Spinal cord (tissue), 10 donors: ENCODE results near the gene BNIP5. TPM values are rescaled to one million over a fixed set of nuclear protein-coding genes. Genes with fewer than 3 reads are reported as not detected.

Experiments
- DNase-seq, 6 donors: peaks; one replicate each; pipeline versions ENCODE4 v3.0.0 to v3.0.0-alpha.2; 2013 to 2015; ENCODE audit warnings: low spot score in 6 of 6, low read depth in 4 of 6
- H3K27ac ChIP-seq: one replicate; pipeline ENCODE4 v1.5.1; 2013; ENCODE audit warnings: low read depth, low read length, control low read depth
- H3K27me3 ChIP-seq: one replicate; pipeline ENCODE4 v1.6.1; 2013; ENCODE audit warnings: low read length; ENCODE audit not compliant: control insufficient read depth, insufficient read depth
- H3K36me3 ChIP-seq: one replicate; pipeline ENCODE4 v1.6.1; 2013; ENCODE audit warnings: low read length; ENCODE audit not compliant: control insufficient read depth, insufficient read depth
- H3K4me1 ChIP-seq: one replicate; pipeline ENCODE4 v1.6.1; 2013; ENCODE audit warnings: low read length; ENCODE audit not compliant: control insufficient read depth, insufficient read depth
- H3K4me3 ChIP-seq: one replicate; pipeline ENCODE4 v1.5.1; 2013; ENCODE audit warnings: low read depth, low read length, control low read depth
- H3K9me3 ChIP-seq: one replicate; pipeline ENCODE4 v1.6.1; 2013; ENCODE audit warnings: low read length; ENCODE audit not compliant: control insufficient read depth, insufficient read depth
- WGBS: methylation state at CpG from one replicate; pipeline ENCODE4 v1.1.5; 2013; ENCODE audit warnings: missing lambda C conversion rate; ENCODE audit not compliant: insufficient coverage; 5-methylcytosine and 5-hydroxymethylcytosine counted together
- polyA plus RNA-seq, 2 donors: library from polyadenylated mRNA; unstranded; fragments of 120-200 nt; gene quantifications; one replicate each; pipeline ENCODE4 v1.2.1, GENCODE V29; 2013; ENCODE audit not compliant: insufficient read length in 2 of 2
- total RNA-seq, 2 donors: library from RNA; depleted of rRNA in 1 of 2; stranded (reverse); fragments of 120-200 nt in 1 of 2; fragments of >200 nt in 1 of 2; gene quantifications; one replicate each; pipeline versions ENCODE4 v1.2.3 to v1.2.4, GENCODE V29; 2013 to 2014
- donor health status: healthy.

BNIP5 gene
- total and polyA plus RNA-seq, 4 donors, result under 0.01 to 0.06 (median 0.05) TPM; not detected in 1

GRCh38 chr6:36360241-36361054 is 23.8 kb upstream of the BNIP5 start:
- H3K27ac ChIP-seq, result peak overlapping the region; percentile 58
- no peaks in the 10 kb centered on the region for H3K36me3 ChIP-seq
- H3K4me1 ChIP-seq, result peaks cover 18% of the 10 kb centered on the region
- H3K9me3 ChIP-seq, result no peaks in the 10 kb centered on the region
- H3K27me3 ChIP-seq, result no peaks in the 10 kb centered on the region
- peak; percentile 68 to 97 (median 86) for DNase-seq
- no peak overlapping the region for H3K4me3 ChIP-seq
- 11% methylated on average over 9 of the region's 10 CpGs for WGBS

- no peaks in the 10 kb centered on the region for H3K27me3 ChIP-seq
- H3K36me3 ChIP-seq, result no peaks in the 10 kb centered on the region
- peaks cover 18% of the 10 kb centered on the region for H3K4me1 ChIP-seq
- DNase-seq, result peak in 1 of 6 donors; percentile 70
- H3K27ac ChIP-seq, result peak overlapping the region; percentile 88
- no CpG with 5 or more reads among the region's 4 CpGs for WGBS
- no peaks in the 10 kb centered on the region for H3K9me3 ChIP-seq
- no peak overlapping the region for H3K4me3 ChIP-seq
These were observed 21.7 kb upstream of the BNIP5 start for GRCh38 chr6:36358226-36358915.

GRCh38 chr6:36357872-36358225 is 21.2 kb upstream of the BNIP5 start:
- peak overlapping the region; percentile 88 for H3K27ac ChIP-seq
- DNase-seq, result no peak
- no peak overlapping the region for H3K4me3 ChIP-seq
- peaks cover 18% of the 10 kb centered on the region for H3K4me1 ChIP-seq
- H3K9me3 ChIP-seq, result no peaks in the 10 kb centered on the region
- no peaks in the 10 kb centered on the region for H3K27me3 ChIP-seq
- no peaks in the 10 kb centered on the region for H3K36me3 ChIP-seq
- 85% methylated on average over 3 of the region's 3 CpGs for WGBS

GRCh38 chr6:36355819-36356218 is 19.1 kb upstream of the BNIP5 start:
- Histone ChIP-seq H3K9me3 (no peaks in the 10 kb centered on the region), H3K27me3 (no peaks in the 10 kb centered on the region), H3K4me1 (peaks cover 21% of the 10 kb centered on the region), H3K36me3 (no peaks in the 10 kb centered on the region), H3K27ac (no peak overlapping the region), H3K4me3 (no peak overlapping the region)
- no peak for DNase-seq
- 80% methylated on average over 1 of the region's 4 CpGs for WGBS

GRCh38 chr6:36353411-36353915 is 16.8 kb upstream of the BNIP5 start:
- WGBS, result 50% methylated on average over 1 of the region's 4 CpGs
- peak in 1 of 6 donors; percentile 68 for DNase-seq
- Histone ChIP-seq H3K4me1 (peaks cover 14% of the 10 kb centered on the region), H3K27ac (no peak overlapping the region), H3K9me3 (no peaks in the 10 kb centered on the region), H3K36me3 (no peaks in the 10 kb centered on the region), H3K27me3 (no peaks in the 10 kb centered on the region), H3K4me3 (no peak overlapping the region)

GRCh38 chr6:36352477-36353157 is 15.9 kb upstream of the BNIP5 start:
- DNase-seq, result no peak
- no CpG with 5 or more reads among the region's 8 CpGs for WGBS
- H3K36me3 ChIP-seq, result no peaks in the 10 kb centered on the region
- H3K27ac ChIP-seq, result no peak overlapping the region
- peaks cover 13% of the 10 kb centered on the region for H3K4me1 ChIP-seq
- no peak overlapping the region for H3K4me3 ChIP-seq
- H3K9me3 ChIP-seq, result no peaks in the 10 kb centered on the region
- H3K27me3 ChIP-seq, result no peaks in the 10 kb centered on the region

- no peaks in the 10 kb centered on the region for H3K9me3 ChIP-seq
- no peaks in the 10 kb centered on the region for H3K36me3 ChIP-seq
- 47% methylated on average over 13 of the region's 15 CpGs for WGBS
- peak in 1 of 6 donors; percentile 78 for DNase-seq
- no peak overlapping the region for H3K4me3 ChIP-seq
- H3K4me1 ChIP-seq, result peaks cover 11% of the 10 kb centered on the region
- peak overlapping the region; percentile 2 for H3K27ac ChIP-seq
- no peaks in the 10 kb centered on the region for H3K27me3 ChIP-seq
These were observed 14.2 kb upstream of the BNIP5 start for GRCh38 chr6:36350681-36351571.

GRCh38 chr6:36350082-36350481 is 13.4 kb upstream of the BNIP5 start:
- Histone ChIP-seq H3K27me3 (no peaks in the 10 kb centered on the region), H3K9me3 (no peaks in the 10 kb centered on the region), H3K27ac (no peak overlapping the region), H3K4me1 (peaks cover 11% of the 10 kb centered on the region), H3K36me3 (no peaks in the 10 kb centered on the region), H3K4me3 (no peak overlapping the region)
- WGBS, result no CpG with 5 or more reads among the region's 4 CpGs
- no peak for DNase-seq

- Histone ChIP-seq H3K36me3 (no peaks in the 10 kb centered on the region), H3K9me3 (no peaks in the 10 kb centered on the region), H3K4me3 (no peak overlapping the region), H3K27me3 (no peaks in the 10 kb centered on the region), H3K27ac (no peak overlapping the region), H3K4me1 (peaks cover 11% of the 10 kb centered on the region)
- WGBS, result 92% methylated on average over 2 of the region's 6 CpGs
- peak in 1 of 6 donors; percentile 72 for DNase-seq
These were observed 12.6 kb upstream of the BNIP5 start for GRCh38 chr6:36349240-36349639.
